ENCODE measurements around the gene MAN2A2.
"Not testable (repeated sequence)": the region's sequence is repeated elsewhere in the genome, so short reads cannot be mapped to it uniquely, and the experiment has no call there.

Gene MAN2A2

DNA sequence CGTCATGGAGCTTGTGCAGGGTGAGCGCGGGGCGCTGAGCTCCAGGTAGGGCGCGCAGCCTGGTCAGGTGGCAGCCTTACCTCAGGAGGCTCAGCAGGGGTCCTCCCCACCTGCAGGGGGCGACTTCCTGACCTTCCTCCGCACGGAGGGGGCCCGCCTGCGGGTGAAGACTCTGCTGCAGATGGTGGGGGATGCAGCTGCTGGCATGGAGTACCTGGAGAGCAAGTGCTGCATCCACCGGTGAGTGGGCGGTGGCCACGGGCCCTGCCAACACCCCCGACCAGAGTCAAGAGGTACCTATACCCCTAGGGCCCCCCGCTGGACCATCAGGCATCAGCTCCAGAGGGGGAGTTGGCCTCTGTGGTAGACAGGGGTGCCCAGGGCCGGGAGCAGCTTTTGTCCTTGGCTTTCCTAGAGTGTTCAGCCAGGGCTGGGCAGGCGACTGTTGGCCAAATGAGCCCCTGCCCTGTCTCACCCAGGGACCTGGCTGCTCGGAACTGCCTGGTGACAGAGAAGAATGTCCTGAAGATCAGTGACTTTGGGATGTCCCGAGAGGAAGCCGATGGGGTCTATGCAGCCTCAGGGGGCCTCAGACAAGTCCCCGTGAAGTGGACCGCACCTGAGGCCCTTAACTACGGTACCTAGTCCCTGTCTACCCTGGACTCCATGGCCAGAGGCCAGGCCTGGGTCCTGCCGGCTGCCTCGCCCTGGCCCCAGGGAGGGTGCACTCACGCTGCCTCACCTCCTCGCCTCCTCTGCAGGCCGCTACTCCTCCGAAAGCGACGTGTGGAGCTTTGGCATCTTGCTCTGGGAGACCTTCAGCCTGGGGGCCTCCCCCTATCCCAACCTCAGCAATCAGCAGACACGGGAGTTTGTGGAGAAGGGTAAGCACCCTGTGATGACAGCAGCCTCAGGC, 9.7 kb upstream of the MAN2A2 start:
- H3K9me3 ChIP-seq (replicated peaks in 1 of 2; ENCODE audit: control insufficient read depth in 2 of 2, insufficient read depth in 1 of 2, low read depth in 1 of 2, low read length in 2 of 2), result no peaks in the 10 kb centered on the region
- H3K9ac ChIP-seq (ENCODE audit: low read depth, low read length, poor library complexity), result peak overlapping the region; percentile 44
- H2AK5ac ChIP-seq (ENCODE audit: low read depth, low read length), result no peak overlapping the region
- DNase-seq (ENCODE audit: low spot score), result no peak
- H2BK120ac ChIP-seq (ENCODE audit: low read depth, low read length), result no peak overlapping the region
- no peaks in the 10 kb centered on the region for H3K27me3 ChIP-seq (ENCODE audit: control insufficient read depth in 3 of 3, insufficient read depth in 3 of 3, low read depth in 1 of 3, low read length in 3 of 3)
- no peak overlapping the region for H2BK15ac ChIP-seq (ENCODE audit: low read length)
- peak overlapping the region; percentile 64 for H3K18ac ChIP-seq (ENCODE audit: low read length)
- no peak overlapping the region for H3K4me2 ChIP-seq (ENCODE audit: insufficient read depth, low read length, poor library complexity, severe bottlenecking)
- no peak overlapping the region for H3K4ac ChIP-seq (ENCODE audit: low read length)
- no CpG with 5 or more reads among the region's 33 CpGs for WGBS, 2 donors (ENCODE audit: extremely low coverage in 2 of 2, insufficient read length in 2 of 2, insufficient replicate concordance in 1 of 2)
- H3K79me1 ChIP-seq (ENCODE audit: low read depth, low read length), result no peaks in the 10 kb centered on the region
- no peak overlapping the region for H3K14ac ChIP-seq (ENCODE audit: low read length)
- peak overlapping the region; percentile 41 for H2BK12ac ChIP-seq (ENCODE audit: low read length)
- H3K27ac ChIP-seq (replicated peaks; ENCODE audit: low read length), result no peak overlapping the region
- H3K4me3 ChIP-seq (ENCODE audit: low read length in 2 of 2), result peak overlapping the region in 1 of 2 donors; percentile 5
- H2AFZ ChIP-seq (ENCODE audit: low read length), result no peak overlapping the region
- H3K4me1 ChIP-seq (ENCODE audit: control insufficient read depth in 2 of 2, insufficient read depth in 1 of 2, low read depth in 1 of 2, low read length in 2 of 2), result no peaks in the 10 kb centered on the region
- no peak overlapping the region for H4K8ac ChIP-seq (ENCODE audit: low read depth, low read length)
- H2BK5ac ChIP-seq (ENCODE audit: low read length), result peak overlapping the region; percentile 93
- H4K91ac ChIP-seq (ENCODE audit: low read depth, low read length, poor library complexity), result no peak overlapping the region
- H3K23ac ChIP-seq (ENCODE audit: low read depth, low read length, poor library complexity), result peak overlapping the region; percentile 65
- peaks cover 0 to 6% of the 10 kb centered on the region in 2 donors for H3K36me3 ChIP-seq (replicated peaks in 1 of 2; ENCODE audit: control insufficient read depth in 2 of 2, insufficient read depth in 2 of 2, low read length in 2 of 2)

DNA sequence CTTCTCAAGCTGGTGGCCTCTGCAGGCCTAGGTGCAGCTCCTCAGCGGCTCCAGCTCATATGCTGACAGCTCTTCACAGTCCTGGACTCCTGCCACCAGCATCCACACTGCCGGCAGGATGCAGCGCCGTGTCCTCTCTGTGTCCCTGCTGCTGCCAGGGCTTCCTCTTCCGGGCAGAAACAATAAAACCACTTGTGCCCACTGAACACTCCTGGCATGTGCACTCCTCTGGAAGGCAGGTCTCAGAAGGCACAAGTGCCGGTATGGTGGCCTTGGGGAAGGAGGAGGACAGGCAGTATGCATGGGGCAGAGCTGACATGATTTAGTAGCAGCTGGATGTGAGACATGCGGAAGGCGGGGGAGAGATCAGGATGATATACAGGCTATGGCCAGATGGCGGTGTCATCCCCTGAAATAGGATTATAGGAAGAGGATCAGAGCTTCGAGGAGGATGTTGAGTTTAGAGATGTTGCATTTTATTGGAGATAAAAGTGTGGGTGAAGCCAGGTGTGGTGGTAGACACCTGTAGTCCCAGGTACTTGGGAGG, 7.5 kb upstream of the MAN2A2 start:
- Histone ChIP-seq H2AFZ (ENCODE audit: low read length) (peak overlapping the region; percentile 67), H3K18ac (ENCODE audit: low read length) (peak overlapping the region; percentile 64), H3K23ac (ENCODE audit: low read depth, low read length, poor library complexity) (peak overlapping the region; percentile 52), H3K27ac (replicated peaks; ENCODE audit: low read length) (no peak overlapping the region), H2BK15ac (ENCODE audit: low read length) (peak overlapping the region; percentile 58), H3K4me3 (ENCODE audit: low read length in 2 of 2) (no peak overlapping the region), H3K36me3 (replicated peaks in 1 of 2; ENCODE audit: control insufficient read depth in 2 of 2, insufficient read depth in 2 of 2, low read length in 2 of 2) (peaks cover 0 to 6% of the 10 kb centered on the region in 2 donors), H2BK5ac (ENCODE audit: low read length) (peak overlapping the region; percentile 62), H2AK5ac (ENCODE audit: low read depth, low read length) (no peak overlapping the region), H3K14ac (ENCODE audit: low read length) (peak overlapping the region; percentile 56), H3K27me3 (ENCODE audit: control insufficient read depth in 3 of 3, insufficient read depth in 3 of 3, low read depth in 1 of 3, low read length in 3 of 3) (peaks cover 0 to 2% (median 0%) of the 10 kb centered on the region in 3 experiments), H3K4me2 (ENCODE audit: insufficient read depth, low read length, poor library complexity, severe bottlenecking) (no peak overlapping the region), H3K79me1 (ENCODE audit: low read depth, low read length) (no peaks in the 10 kb centered on the region), H4K8ac (ENCODE audit: low read depth, low read length) (no peak overlapping the region), H2BK12ac (ENCODE audit: low read length) (no peak overlapping the region), H3K4ac (ENCODE audit: low read length) (no peak overlapping the region), H2BK120ac (ENCODE audit: low read depth, low read length) (no peak overlapping the region), H3K9ac (ENCODE audit: low read depth, low read length, poor library complexity) (peak overlapping the region; percentile 50), H3K9me3 (replicated peaks in 1 of 2; ENCODE audit: control insufficient read depth in 2 of 2, insufficient read depth in 1 of 2, low read depth in 1 of 2, low read length in 2 of 2) (no peaks in the 10 kb centered on the region), H3K4me1 (ENCODE audit: control insufficient read depth in 2 of 2, insufficient read depth in 1 of 2, low read depth in 1 of 2, low read length in 2 of 2) (no peaks in the 10 kb centered on the region), H4K91ac (ENCODE audit: low read depth, low read length, poor library complexity) (no peak overlapping the region)
- DNase-seq (ENCODE audit: low spot score), result no peak
- WGBS, 2 donors (ENCODE audit: extremely low coverage in 2 of 2, insufficient read length in 2 of 2, insufficient replicate concordance in 1 of 2), result 100% methylated on average over 1 of the region's 10 CpGs; no CpG with 5 or more reads in 1 of the 2 donors

DNA sequence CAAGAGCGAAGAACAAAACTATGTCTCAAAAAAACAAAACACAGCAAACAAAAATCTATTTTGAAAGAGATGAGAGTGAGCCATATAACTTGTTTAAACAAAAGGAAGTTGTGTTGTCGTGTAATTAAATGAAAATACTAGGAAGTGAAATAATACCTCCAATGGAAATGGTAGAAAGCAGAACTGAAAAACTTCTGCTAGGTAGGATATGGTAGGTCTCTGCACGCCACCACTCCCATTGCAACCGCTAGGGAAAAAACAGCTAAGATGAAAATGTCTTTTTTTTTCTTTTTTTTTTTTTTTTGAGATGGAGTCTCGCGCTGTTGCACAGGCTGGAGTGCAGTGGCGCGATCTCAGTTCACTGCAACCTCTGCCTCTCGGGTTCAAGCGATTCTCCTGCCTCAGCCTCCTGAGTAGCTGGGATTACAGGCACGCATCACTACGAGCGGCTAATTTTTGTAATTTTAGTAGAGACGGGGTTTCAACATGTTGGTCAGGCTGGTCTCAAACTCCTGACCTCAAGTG, 5.9 kb upstream of the MAN2A2 start:
- H3K4me2 ChIP-seq (ENCODE audit: insufficient read depth, low read length, poor library complexity, severe bottlenecking); H2BK120ac ChIP-seq (ENCODE audit: low read depth, low read length); H3K14ac ChIP-seq (ENCODE audit: low read length); H2BK5ac ChIP-seq (ENCODE audit: low read length); DNase-seq (ENCODE audit: low spot score); H3K36me3 ChIP-seq (replicated peaks in 1 of 2; ENCODE audit: control insufficient read depth in 2 of 2, insufficient read depth in 2 of 2, low read length in 2 of 2); H3K18ac ChIP-seq (ENCODE audit: low read length); H3K79me1 ChIP-seq (ENCODE audit: low read depth, low read length); H2BK12ac ChIP-seq (ENCODE audit: low read length); H2AFZ ChIP-seq (ENCODE audit: low read length); H3K27me3 ChIP-seq (ENCODE audit: control insufficient read depth in 3 of 3, insufficient read depth in 3 of 3, low read depth in 1 of 3, low read length in 3 of 3); H3K9ac ChIP-seq (ENCODE audit: low read depth, low read length, poor library complexity); H4K91ac ChIP-seq (ENCODE audit: low read depth, low read length, poor library complexity); H2AK5ac ChIP-seq (ENCODE audit: low read depth, low read length); H3K4me3 ChIP-seq (ENCODE audit: low read length in 2 of 2); H2BK15ac ChIP-seq (ENCODE audit: low read length); H3K23ac ChIP-seq (ENCODE audit: low read depth, low read length, poor library complexity); H3K4me1 ChIP-seq (ENCODE audit: control insufficient read depth in 2 of 2, insufficient read depth in 1 of 2, low read depth in 1 of 2, low read length in 2 of 2); H3K4ac ChIP-seq (ENCODE audit: low read length); H3K27ac ChIP-seq (replicated peaks; ENCODE audit: low read length); H4K8ac ChIP-seq (ENCODE audit: low read depth, low read length); H3K9me3 ChIP-seq (replicated peaks in 1 of 2; ENCODE audit: control insufficient read depth in 2 of 2, insufficient read depth in 1 of 2, low read depth in 1 of 2, low read length in 2 of 2): not testable (repeated sequence)
- 100% methylated on average over 1 of the region's 14 CpGs; no CpG with 5 or more reads in 1 of the 2 donors for WGBS, 2 donors (ENCODE audit: extremely low coverage in 2 of 2, insufficient read length in 2 of 2, insufficient replicate concordance in 1 of 2)

Measured in neuronal stem cell (in vitro differentiated cells).